Fibroblast of the conjunctiva (primary cell): ENCODE measurements around the gene OR2AT4.
"Not testable (repeated sequence)": the region's sequence is repeated elsewhere in the genome, so short reads cannot be mapped to it uniquely, and the experiment has no call there.

ENCODE experiments used
- DNase-seq: peaks from one replicate; pipeline ENCODE4 v3.0.0-alpha.2; 2010; ENCODE audit warnings: low read depth

OR2AT4 gene

DNA sequence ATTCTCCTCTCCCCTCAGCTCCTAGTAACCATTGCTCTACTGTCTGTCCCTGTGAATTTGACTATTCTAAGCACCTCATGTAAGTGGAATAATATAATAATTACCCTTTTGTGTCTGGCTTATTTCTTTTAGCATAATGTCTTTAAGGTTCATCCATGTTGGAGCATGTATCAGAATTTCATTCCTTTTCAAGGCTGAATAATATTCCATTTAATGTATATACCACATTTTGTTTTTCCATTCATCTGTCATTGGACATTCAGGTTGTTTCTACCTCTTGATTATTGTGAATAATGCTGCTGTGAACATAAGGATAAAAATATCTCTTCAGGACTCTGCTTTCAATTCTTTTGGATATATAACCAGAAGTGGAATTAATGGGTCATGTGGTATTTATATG lies 28.1 kb downstream of the OR2AT4 start:
- DNase-seq = no peak

DNA sequence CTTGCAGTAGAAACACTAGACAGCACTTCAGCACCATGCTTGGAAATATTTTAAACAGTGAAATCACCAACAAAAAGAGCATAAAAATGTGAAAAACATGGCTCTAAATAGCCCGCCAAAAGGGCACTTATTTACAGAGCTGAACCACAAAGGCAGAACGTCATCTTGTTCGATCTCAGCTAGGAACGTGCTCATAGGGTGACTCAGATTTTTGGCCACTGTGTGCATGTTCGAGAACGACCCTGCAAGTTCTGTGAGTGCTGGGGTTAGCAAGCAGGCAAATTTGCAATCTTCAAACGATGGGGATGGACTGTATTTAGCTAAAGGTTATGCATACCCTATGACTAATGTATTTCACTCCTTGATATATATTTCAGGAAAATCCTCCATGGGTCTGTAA lies 30.6 kb downstream of the OR2AT4 start:
- DNase-seq = no peak

DNA sequence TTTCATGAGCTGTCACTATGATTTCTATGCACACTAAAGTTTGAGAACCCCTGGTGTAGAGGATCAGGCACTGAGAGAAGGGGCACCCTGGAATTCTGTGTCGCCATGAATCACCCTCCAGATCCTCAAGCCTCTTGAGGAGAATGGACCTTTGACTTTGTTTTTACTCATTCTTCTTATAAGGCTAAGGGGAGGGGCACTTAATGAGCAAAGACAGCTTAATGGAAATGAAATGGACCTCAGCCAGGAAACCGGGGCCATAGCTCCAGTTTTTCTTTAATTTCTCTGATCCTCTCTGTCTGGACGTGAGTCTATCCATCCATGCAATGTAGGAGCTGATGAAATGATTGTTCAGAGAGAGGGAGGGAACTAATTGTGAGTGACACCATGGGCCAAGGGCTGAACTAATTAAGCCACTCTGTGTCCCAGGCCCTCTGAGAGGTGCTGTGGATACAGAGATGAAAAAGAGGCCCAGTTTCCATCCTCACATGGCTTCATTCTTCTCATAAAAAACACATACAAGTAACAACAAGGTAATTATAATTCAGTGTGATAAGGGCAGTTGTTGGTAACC lies 32.8 kb downstream of the OR2AT4 start:
- DNase-seq = no peak

DNA sequence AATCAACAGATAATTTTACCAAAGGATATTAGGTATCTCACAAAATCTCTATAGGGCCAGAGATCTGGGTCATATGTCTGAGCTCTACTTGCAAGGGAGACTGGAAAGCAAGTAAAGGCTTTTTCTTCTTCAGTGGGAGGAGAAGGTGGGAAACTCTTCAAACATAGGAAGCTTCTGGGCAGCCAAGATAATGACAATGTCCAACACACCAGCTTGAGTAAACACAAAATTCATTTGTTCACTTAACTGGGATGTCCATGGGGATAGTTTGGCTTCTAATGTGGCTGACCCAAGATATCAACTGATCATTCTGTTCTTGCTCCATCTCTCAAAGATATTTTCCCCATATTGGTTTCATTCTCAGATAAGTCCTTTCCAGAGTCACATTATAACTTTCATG lies 37.4 kb downstream of the OR2AT4 start:
- no peak for DNase-seq

DNA sequence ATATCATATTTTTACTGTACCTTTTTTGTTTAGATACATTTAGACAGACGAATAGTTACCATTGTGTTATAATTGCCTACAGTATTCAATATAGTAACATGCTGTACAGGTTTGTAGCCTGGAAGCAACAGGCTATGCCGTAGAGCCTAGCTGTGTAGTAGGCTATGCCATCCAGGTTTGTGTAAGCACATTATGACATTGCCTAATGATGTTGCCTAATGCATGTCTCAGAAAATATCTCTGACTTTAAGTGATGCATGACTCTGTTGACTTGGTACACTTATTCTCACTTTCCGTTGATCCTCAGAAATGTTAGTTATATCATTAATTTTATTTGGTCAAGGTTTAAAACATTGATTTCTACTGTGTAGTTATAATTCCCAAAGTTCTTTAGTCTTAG lies 39.9 kb downstream of the OR2AT4 start:
- DNase-seq = no peak

DNA sequence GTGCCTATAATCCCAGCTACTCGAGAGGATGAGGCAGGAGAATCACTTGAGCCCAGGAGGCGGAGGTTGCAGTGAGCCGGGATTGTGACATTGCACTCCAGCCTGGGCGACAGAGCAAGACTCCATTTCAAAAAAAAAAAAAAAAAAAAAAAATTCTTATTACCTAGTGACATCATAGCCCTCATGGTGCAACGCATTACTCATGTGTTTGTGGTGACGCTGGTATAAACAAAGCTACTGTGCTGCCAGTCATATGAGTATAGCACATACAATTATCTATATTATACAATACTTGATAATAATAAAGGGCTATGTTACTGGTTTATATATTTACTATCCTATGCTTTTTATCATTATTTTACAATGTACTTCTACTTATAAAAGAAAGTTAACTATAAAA lies 41.2 kb downstream of the OR2AT4 start:
- no peak for DNase-seq

DNA sequence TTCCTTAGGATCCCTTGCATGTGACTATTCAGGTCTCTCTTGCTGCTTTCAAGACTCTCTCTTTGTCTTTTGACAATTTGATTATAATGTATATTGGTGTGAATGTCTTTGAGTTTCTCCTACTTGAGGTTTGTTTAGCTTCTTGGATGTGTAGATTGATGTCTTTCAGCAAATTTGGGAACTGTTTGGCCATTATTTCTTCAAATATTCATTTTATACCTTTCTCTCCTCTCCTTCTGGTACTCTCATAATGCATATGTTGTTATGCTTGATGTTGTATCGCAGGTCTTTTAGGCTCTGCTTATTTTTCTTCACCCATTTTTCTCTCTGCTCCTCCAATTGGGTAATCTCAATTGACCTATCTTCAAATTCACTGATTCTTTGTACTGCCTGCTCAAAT lies 44.2 kb downstream of the OR2AT4 start:
- DNase-seq = no peak

DNA sequence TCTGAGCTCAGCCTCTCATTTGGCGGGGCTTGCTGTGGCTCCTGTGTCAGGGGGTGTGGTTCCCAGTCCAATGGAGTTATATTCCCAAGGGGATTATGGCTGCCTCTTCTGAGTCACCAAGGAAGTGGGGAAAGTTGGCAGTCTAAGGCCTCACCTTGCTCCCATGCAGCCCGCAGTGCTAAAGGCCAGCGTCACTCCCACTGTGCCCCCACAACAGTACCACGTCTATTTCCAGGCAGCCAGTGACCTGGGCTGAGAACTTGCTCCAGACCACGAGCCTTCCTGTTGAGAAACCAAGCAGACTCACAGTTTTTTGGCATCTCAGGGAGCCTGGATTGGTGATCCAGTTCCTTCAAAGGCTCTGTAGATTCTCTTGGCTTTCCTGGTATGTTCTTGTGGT lies 45.6 kb downstream of the OR2AT4 start:
- DNase-seq = no peak

DNA sequence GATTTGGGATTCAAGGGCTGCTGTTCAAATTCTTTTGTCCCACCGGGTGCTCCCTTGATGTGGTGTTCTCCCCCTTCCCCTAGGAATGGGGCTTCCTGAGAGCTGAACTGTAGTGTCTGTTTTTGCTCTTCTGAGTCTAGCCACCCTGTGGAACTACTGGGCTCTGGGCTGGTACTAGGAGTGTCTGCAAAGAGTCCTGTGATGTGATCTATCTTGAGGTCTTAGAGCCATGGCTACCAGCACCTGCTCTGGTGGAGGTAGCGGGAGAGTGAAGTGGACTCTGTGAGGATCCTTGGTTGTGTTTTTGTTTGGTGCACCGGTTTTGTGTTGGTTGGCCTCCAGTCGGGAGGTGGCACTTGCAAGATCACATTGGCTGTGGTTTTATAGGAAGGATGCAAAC lies 46.2 kb downstream of the OR2AT4 start:
- no peak for DNase-seq

DNA sequence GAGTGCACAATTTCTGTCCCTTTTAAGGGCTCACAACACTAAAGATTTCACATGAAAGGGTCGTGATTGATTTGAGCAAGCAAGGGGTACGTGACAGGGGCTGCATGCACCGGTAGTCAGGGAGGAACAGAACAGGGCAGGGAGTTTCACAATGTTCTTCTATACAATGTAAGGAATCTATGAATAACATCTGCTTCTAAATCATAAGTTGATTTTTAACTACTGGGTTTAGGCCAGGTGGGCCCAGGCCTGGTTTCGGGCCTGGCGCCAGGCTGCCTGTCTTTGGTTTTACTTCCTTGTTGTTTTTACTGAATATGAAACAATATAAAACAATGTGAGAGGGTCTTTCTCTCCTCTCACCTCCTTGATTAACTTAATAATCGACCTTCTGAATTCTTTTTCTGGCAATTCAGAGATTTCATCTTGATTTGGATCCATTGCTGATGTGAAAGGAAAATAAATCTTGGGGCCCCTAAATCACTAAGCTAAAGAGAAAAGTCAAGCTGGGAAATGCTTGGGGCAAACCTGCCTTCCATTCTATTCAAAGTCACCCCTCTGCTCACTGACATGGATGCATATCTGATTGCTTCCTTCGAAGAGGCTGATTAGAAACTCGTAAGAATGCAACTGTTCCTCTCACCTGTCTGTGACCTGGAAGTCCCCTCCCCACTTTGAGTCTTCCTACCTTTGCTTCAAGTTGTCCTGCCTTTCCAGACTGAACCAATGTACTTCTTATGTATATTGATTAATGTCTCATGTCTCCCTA lies 47.0 kb downstream of the OR2AT4 start:
- not testable (repeated sequence) for DNase-seq

DNA sequence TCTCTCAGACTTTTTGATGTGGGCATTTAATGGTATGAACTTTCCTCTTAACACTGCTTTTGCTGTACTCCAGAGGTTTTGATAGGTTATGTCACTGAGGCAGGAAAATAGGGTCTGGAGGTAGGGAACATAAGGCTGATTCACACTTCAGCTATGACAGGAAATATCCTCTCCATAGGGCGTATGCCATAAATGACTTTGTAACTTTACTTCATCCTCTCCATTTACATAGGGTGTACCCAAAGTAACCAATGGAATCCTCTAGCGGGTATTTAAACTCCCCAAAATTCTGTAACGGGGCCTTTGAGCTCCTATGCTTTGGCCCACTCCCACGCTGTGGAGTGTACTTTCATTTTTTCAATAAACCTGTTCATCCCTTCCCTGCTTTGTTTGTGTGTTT lies 49.5 kb downstream of the OR2AT4 start:
- DNase-seq = no peak

DNA sequence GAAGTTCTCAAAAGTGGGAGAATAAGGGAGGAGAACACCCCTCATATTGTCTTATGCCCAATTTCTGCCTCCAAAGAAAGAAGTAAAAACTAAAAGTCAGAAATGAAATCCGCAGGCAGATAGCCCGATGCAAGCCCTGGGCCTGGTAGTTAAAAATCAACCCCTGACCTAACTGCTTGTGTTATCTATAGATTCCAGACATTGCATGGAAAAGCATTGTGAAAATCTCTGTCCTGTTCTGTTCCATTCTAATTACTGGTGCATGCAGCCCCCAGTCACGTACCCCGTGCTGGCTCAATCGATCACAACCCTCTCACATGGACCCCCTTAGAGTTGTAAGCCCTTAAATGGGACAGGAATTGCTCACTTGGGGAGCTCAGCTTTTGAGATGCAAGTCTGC lies 50.0 kb downstream of the OR2AT4 start:
- DNase-seq = not testable (repeated sequence)

DNA sequence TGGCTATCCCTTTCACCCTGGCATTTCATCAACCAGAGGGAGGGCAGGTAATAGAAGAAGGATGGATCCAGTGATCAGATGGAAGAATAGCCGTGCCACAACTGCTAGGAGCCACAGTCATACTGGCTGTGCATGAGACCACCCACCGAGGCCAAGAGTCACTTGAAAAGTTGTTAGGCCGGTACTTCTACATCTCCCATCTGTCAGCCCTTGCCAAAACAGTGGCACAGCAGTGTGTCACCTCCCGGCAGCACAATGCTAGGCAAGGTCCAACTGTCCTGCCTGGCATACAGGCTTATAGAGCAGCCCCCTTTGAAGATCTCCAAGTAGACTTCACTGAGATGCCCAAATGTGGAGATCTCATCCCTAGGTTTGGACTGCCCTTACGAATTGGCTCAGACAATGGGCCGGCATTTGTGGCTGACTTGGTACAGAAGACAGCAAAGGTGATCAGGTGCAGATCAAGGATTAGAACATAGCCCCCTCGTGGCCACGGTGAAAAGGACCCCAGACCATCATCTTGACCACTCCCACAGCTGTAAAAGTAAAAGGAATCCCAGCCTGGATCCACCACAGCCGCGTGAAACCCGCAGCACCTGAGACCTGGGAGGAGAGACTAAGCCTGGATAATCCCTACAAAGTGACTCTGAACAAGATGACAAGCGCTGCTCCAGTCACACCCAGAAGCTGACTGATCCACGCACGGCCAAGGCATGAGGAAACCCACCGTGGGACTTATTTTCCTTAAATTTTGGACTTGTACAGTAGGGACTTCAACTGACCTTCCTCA lies 52.1 kb downstream of the OR2AT4 start:
- not testable (repeated sequence) for DNase-seq

DNA sequence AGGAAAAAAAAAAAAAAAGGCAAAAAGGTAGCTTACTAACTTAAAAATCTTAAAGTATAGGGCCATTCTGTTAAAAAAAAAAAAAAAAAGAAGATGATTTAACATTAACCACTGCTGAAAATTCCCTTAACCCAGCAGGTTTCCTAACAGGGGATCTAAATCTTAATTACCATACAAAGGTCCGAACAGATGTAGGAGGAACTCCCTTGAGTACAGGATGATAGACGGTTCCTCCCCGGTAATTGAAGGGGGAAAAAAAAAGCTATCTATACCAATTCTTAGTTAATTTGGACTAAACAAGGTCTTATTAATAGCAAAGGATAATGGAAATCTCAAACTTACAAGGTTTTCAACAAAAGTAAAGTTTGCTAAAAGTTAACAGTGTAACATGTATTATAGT lies 54.9 kb downstream of the OR2AT4 start:
- DNase-seq = not testable (repeated sequence)

DNA sequence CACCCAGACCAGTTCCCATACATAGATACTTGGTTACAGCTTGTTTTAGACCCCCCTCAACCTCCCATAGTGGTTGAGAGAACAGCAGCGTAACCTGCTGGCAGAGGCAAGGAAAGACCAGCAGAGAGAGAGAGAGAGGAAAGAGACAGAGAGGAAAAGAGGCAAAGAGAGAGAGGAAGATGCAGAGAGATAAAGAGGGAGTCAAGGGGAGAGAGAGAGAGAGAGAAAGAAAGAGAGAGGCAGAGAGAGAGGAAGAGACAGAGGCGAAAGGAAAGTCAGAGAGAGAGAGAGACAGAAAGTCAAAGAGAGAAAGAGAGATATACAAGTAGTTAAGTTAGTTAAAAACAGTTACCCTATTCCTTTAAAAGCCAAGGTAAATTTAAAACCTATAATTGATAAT lies 55.4 kb downstream of the OR2AT4 start:
- no peak for DNase-seq

DNA sequence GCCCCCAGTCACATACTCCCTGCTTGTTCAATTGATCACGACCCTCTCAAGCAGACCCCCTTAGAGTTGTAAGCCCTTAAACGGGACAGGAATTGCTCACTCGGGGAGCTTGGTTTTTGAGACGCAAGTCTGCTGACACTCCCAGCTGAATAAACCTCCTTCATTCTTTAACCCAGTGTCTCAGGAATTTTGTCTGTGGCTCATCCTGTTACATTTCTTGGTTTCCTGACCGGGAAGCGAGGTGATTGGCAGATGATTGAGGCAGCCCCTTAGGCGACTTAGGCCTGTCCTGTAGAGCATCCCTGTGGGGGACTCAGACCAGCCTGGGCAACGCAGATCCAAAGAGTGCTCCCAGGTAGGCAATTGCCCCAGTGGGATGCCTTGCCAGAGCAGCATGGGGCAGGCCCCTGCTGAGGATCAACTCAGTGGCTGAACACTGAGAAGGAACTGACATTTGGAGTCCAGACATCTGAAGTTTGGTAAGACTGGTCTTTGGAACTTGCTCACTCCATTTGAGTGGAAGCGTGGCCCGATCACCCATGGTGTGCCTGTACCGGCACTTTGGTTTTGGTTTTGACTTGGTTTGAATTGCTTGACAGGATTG lies 56.4 kb downstream of the OR2AT4 start:
- no peak for DNase-seq

DNA sequence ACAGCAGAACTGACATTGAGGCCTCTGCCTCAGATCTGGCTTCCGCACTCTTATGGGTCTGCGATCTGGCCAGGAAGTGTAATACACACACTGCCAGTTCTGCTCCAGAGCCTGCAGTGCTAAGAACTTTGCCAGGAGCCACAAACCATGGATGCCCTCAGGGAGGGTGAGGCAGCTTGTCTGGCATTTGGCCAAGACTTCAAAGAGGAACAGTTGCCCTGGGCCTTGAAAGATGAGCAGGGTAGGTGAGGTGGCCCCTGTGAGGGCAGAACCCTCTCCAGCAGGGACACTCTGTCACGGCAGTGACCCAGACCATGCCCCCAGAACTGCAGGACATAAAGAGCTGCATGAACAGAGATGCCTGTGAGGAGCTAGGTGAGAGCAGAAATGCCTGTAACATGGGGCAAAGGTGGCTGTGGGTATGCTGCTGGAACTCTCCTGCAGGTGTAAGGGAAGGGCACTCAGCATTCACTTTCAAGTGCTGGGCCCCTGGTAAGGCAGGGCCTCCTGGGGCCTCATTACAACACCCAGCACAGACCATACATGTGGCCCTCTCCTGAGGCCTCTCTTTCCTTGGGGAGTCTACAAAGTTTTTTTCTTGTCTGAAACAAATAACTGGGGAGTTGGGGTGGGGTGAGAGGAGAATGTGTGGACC lies 60.6 kb downstream of the OR2AT4 start:
- no peak for DNase-seq

DNA sequence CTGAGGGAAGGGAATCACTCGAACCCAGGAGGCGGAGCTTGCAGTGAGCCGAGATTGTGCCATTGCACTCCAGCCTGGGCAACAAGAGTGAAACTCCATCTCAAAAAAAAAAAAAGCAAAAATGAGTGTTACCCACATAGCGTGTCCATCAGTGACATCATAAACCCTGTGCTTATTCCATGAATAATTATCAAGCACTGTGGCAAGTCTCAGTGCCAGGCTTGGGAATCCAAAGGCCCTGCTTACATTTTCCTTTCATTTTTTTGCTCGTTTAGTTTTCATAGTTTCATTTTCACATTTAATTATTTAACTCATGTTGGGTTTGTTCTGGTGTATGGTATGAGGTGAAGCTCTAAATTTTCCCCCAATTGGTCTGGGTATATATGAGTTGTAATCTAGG lies 61.4 kb downstream of the OR2AT4 start:
- no peak for DNase-seq

DNA sequence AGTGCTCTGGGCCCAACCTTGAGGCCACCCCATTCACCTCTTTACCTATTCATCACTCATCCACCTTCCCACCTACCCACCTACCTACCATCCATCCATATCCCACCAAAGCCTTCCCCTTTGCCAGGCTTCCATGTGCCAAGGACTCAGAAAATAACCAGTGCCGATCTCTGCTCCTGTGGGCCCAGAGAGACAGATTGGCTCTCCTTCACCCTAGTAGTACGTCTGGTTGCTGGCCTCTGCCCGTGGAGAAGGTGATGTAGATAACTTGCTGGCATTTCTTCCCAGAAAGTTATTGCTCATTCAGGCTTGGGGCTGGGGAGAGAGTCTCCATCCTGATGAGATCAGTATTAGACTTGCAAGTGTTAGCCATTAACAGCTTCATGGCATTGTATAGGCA lies 62.8 kb downstream of the OR2AT4 start:
- no peak for DNase-seq

DNA sequence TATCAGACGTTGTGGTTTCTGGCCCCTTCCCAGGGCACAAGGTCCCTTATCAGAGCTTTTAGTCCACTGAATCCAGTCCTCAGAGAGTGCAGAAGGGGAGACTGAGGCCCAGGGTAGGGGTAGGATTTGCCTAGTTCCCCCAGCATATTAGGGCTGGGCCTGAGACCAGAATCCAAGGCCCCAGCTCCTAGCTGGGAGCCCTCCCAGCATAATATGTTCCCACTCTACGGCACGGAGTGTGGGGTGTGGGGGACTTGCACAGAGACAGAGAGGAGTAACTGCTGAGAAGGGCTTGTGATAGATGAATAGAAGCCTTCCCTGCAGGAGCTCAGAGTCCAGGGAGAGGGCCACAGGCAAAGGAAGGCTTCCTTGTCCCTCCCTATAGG lies 64.1 kb downstream of the OR2AT4 start:
- DNase-seq = no peak

DNA sequence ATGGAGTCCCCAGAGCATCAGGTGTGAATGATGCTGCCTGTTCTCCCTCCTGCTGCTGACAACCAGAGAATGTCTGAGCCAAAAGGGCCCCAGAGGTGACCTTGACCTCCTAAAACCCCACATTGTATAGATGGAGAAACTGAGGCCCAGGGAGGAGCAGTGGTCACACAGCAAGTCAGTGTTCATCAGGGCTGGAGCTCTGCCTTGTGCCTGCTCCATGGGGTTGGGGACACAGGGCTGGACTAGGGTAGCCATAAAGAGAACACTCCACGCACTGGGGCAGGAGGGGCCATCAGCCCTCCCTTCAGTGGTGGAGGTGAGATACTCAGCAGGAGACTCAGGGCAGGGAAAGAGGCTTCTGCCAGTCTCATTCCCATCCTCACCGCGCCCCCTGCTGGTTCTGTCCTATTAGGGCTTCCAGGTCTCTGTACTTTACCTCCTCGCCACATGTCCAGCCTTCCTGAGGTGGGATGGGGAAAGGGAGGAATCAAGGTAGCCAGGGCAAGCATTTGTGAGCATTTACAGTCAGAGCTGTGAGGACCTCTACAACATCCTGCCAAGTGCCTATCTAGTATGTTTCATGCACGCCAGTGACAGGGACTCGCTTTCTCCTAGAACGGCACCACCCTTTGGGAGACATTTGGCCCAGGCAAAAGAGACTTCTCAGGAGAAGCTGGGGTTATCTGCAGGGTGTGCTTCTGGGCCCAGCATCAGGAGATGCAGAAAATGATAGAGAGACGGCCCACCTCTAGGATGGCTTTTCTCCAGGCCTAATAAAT lies 64.7 kb downstream of the OR2AT4 start:
- DNase-seq = peak; percentile 30
